Femur (tissue), 1 donor: ENCODE results near the gene RAD50.
"Not testable (repeated sequence)": the region's sequence is repeated elsewhere in the genome, so short reads cannot be mapped to it uniquely, and the experiment has no call there.

Experiments
- DNase-seq: peaks from one replicate; pipeline ENCODE4 v3.0.0-alpha.2; 2017

The RAD50 gene

GRCh38 chr5:132556763-132557477 lies at the start of gene RAD50:
RAD50 (plus strand) TSS chr5:132556977; CDS start chr5:132557325, 348 bp downstream.
- DNase-seq: peak; percentile 95

DNA sequence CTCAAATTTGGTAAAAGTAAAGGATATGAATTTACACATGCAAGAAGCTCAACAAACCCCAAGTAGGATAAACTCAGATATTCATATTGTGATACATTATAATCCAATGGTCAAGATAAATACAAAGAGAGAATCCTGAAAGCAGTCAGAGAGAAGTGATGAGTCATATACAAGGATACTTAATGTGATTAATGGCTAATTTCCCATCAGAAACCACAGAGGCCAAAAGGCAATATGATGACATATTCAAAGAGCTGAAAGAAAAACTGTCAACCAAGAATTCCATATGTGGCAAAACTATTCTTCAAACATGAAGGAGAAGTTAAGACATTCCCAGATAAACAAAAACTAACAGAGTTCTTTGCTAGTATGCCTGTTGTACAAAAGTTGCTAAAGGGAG lies 46.7 kb upstream of the RAD50 start:
- no peak for DNase-seq

- DNase-seq: not testable (repeated sequence)
These were observed 43.0 kb upstream of the RAD50 start for GRCh38 chr5:132513618-132514336.

GRCh38 chr5:132522067-132522466 lies 34.7 kb upstream of the RAD50 start:
- DNase-seq: not testable (repeated sequence)

GRCh38 chr5:132524877-132525276 lies 31.9 kb upstream of the RAD50 start:
- DNase-seq: not testable (repeated sequence)

DNA sequence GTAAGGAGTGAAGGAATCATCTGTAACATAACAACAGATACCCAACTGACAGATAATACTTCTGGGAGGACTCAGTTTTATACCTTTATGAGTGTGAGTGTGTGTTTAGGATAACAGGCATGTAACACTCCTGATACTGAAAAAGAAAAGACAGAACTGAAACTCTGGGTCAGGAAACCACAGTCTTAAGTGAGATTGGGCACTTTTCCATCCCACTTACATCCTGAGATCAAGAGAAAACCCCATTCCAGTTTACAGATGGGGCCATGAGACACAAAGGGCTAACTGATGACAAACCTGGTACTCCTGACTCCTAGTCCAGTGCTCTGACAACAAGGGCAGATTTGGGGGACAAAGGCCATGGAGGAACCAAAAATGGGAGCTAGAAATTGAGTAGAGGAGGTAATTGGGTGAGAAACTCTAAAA lies 31.5 kb upstream of the RAD50 start:
- DNase-seq: no peak

DNA sequence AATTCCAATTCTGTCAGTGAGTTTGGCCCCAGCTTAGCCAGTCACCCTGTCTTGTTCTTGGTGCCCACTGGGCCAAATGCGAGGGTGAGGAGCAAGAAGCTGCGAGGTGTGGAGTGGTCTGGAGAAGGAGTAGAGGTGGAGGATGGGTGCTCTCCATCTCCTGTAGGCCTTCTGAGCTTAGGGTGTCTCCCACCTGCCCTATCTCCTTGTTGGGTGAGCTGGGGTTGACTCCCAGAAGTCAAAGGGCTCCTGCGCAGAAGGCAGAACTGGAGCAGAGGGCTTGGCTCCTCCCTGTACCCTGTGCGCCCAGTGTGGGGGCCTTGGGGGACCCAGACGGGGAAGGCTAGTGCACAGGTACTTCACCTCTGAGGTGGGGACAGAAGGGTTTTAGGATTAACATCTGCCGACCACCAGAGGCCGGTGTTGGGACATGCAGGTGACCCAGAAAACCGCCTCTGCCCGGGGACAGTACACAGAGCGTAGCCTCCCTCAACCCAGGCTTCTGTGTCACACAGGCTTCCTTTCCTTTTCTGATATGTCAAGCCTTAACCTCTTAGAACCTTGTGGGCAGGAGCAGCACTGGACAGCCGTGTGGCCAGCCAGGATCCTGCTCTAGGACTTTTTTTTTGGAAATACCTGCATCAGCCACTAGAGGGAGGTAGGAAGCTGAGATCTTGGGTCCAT lies 30.3 kb upstream of the RAD50 start:
- DNase-seq: no peak

- DNase-seq: no peak
These were observed 29.7 kb upstream of the RAD50 start for GRCh38 chr5:132526974-132527564.

- no peak for DNase-seq
These were observed 28.8 kb upstream of the RAD50 start for GRCh38 chr5:132528021-132528420.

DNA sequence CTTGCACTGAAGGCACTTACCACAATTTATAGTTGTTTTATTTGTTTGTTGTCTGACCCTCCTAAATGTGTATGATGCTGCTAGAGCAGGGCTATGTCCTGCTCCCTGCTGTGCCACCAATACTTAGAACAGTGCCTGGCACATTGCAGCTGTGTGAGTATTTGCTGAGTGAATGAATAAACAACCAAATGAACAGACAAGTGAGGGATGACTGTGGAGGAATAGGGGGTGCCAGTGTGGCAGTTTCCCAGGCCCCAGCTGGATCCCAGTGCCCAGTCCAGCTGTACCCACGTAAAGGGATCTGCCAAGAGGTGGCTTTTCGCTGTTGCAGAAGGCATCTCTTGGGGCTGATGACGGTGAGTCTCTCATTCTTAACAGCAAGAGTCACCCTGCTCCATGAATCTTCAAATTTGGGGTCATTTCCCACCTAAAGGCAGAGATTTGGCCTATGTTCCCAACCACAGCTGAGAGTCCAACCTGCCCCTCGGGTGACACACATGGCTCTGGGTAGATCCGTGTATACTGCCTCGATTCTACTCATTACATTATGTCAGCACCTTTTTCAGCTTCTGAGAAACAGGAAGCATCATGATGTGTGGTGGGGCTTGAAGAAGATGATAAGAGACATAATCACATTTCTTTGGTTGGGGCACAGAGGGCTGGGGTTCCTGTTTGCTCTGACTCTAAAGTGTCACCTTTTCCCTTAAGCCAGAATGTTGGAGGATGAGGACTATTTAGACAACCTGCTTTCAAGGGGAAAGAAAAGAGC lies 27.7 kb upstream of the RAD50 start:
- DNase-seq: no peak

DNA sequence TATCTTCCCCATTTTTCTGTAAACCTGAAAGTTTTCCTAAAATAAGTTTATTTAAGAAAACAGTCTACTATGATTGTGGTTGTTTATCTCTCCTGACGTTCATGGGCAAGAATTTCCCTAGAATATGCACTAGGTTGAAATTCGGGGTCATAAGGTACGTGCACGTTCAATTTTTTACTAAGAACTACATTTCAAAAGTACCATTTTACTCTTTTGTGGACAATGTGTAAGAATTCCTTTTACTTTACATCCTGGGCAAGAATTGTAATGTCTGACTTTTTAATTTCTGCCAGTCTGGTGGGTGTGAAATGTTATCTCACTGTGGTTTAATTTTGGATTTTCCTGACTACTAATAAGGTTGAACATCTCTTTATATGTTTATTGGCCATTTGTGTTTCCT lies 25.8 kb upstream of the RAD50 start:
- DNase-seq: no peak

- DNase-seq: no peak
These were observed 17.1 kb upstream of the RAD50 start for GRCh38 chr5:132539716-132540115.

- DNase-seq: no peak
These were observed 16.6 kb upstream of the RAD50 start for GRCh38 chr5:132540149-132540548.

GRCh38 chr5:132540764-132541163 lies 16.0 kb upstream of the RAD50 start:
- DNase-seq: no peak

DNA sequence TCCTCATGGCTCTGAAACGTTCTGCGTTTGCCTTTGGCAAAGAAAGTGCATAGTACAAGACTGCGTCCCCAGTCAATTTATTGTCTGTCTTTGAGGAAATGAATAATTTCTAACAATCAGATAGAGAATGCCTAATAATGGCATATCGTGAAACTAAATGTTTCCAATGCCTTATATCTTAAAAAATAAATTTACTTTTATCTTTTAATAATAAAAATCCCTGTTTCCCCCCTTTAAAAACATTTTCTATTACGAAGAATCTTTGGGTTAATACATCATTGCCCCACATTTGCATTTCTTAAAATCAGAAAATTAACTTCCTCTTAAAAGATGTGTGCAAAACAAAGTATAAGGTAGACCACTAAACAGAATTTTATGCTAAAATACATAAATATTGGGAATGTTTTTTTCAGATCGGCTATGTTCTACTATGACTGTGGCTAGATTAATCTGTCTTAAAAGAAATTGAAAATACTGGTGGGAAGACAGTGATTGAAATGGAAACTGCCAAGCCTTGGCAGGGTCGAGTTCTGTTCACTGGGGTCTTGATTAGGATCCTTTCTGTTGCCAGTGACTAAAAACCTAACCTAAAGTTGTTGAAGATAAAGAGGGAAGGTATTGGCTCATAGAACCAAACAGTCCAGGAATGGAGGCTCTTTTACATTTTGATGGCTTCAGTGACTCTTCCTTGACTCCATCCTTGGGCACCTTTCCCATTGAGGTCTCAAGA lies 13.1 kb upstream of the RAD50 start, which contains the start of gene IL5:
Gene IL5, minus strand, starts transcription at position 51 of the 730 bp plus-strand sequence. Its CDS starts 44 bp downstream, at position 7.
- no peak for DNase-seq

- DNase-seq: no peak
These were observed 10.7 kb upstream of the RAD50 start for GRCh38 chr5:132546108-132546507.

DNA sequence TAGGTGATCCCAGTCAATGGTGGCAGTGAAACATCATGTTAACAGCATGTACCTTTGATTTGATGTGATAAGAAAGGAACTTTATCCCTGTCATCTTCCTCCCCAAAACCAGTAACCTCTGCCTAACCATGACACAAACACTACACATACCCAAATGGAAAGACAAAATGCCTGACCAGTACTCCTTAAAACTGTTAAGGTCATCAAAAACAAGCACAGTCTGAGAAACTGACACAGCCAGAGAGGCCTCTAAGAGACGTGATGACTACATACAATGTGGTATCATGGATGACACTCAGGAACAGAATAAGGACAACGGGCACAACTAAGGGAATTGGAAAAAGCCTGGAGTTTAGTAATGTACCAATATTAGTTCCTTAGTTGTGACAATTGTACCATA lies 9.5 kb upstream of the RAD50 start:
- DNase-seq: no peak

- not testable (repeated sequence) for DNase-seq
These were observed 7.9 kb upstream of the RAD50 start for GRCh38 chr5:132548834-132549233.

DNA sequence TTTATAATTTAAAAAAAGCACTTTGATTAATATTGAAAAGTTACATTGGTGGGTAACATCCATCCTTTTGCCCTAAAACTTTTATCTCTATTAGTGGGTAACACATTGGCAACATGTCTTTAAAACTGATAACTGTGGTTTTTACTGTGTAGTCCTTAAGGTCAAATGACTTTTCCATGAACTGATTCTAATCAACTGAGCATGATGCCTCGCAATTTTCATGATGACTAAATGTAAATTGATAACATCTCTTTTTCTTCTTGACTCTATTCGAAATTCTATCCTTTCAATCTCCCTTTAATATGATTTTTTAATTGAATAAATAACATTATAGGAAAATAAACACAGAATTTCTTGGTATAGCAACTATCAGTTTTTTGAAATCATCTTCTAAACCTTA lies 7.2 kb upstream of the RAD50 start:
- no peak for DNase-seq

GRCh38 chr5:132556153-132556762 lies 519 bp upstream of the RAD50 start:
- no peak for DNase-seq

GRCh38 chr5:132557478-132558172 lies 848 bp downstream of the RAD50 start:
- peak; percentile 41 for DNase-seq
